Loucy (cell line): ENCODE data around the gene GRID1.

ENCODE experiments used
- H2AFZ ChIP-seq: fragments of 200-600 bp; sonication (generic); 2 replicates; pipeline ENCODE4 v1.6.0; 2016; ENCODE audit warnings: antibody characterized with exemption, mild to moderate bottlenecking, low read length, moderate library complexity
- H3F3A ChIP-seq: fragments of 200-600 bp; 2 replicates; pipeline ENCODE4 v1.6.0; 2016; ENCODE audit warnings: antibody characterized with exemption, low read depth, mild to moderate bottlenecking
- H3K27me3 ChIP-seq: fragments of 200-600 bp; sonication (generic); 2 replicates; pipeline ENCODE4 v1.6.1; 2014; ENCODE audit warnings: low read length, mild to moderate bottlenecking; ENCODE audit not compliant: insufficient read depth, poor library complexity, severe bottlenecking
- H3K36me3 ChIP-seq: fragments of 200-600 bp; sonication (generic); 2 replicates; pipeline ENCODE4 v1.6.1; 2016; ENCODE audit warnings: low read length; ENCODE audit not compliant: insufficient read depth
- H3K4me1 ChIP-seq: fragments of 200-600 bp; sonication (generic); 2 replicates; pipeline ENCODE4 v1.5.1; 2014; ENCODE audit warnings: low read length, mild to moderate bottlenecking; ENCODE audit not compliant: insufficient read depth, poor library complexity, severe bottlenecking
- H3K4me2 ChIP-seq: fragments of 200-600 bp; sonication (generic); 2 replicates; pipeline ENCODE4 v1.6.0; 2014; ENCODE audit warnings: antibody characterized with exemption, low read length, low read depth, mild to moderate bottlenecking; ENCODE audit not compliant: poor library complexity, severe bottlenecking
- H3K4me3 ChIP-seq: fragments of 200-600 bp; sonication (generic); 2 replicates; pipeline ENCODE4 v1.5.1; 2014; ENCODE audit warnings: low read length, mild to moderate bottlenecking, mixed read lengths; ENCODE audit not compliant: poor library complexity, severe bottlenecking
- H3K79me2 ChIP-seq: fragments of 200-600 bp; sonication (generic); 2 replicates; pipeline ENCODE4 v1.6.1; 2014; ENCODE audit warnings: low read length; ENCODE audit not compliant: insufficient read depth
- H3K9ac ChIP-seq: fragments of 200-600 bp; sonication (generic); 2 replicates; pipeline ENCODE4 v1.6.0; 2014; ENCODE audit warnings: mild to moderate bottlenecking, low read depth, low read length, moderate library complexity; ENCODE audit not compliant: poor library complexity, severe bottlenecking
- H3K9me2 ChIP-seq: fragments of 200-600 bp; sonication (generic); replicated peaks from 2 replicates; pipeline ENCODE4 v1.6.1; 2016; ENCODE audit warnings: low read depth, low read length, mixed read lengths
- H3K9me3 ChIP-seq: fragments of 200-600 bp; sonication (generic); 2 replicates; pipeline ENCODE4 v1.6.1; 2014; ENCODE audit warnings: mild to moderate bottlenecking, antibody characterized with exemption, low read length, low read depth; ENCODE audit not compliant: insufficient read depth
- H4K20me1 ChIP-seq: fragments of 200-600 bp; sonication (generic); 2 replicates; pipeline ENCODE4 v1.6.0; 2014; ENCODE audit warnings: antibody characterized with exemption, low read length, mild to moderate bottlenecking; ENCODE audit not compliant: insufficient read depth, poor library complexity, severe bottlenecking
- EZH2phosphoT487 ChIP-seq: fragments of 200-600 bp; IDR thresholded peaks from 2 replicates; pipeline ENCODE4 v1.6.1; 2018; ENCODE audit warnings: antibody characterized with exemption, mild to moderate bottlenecking, moderate library complexity, borderline replicate concordance
- TF ChIP-seq, protein P1 (sequence below): fragments of 200-600 bp; sonication (generic); conservative IDR thresholded peaks from 2 replicates; pipeline ENCODE4 v1.5.1; 2014; ENCODE audit warnings: mild to moderate bottlenecking, antibody characterized with exemption, low read length

GRID1 gene

GRCh38 chr10:86200867-86201266 is 165.7 kb downstream of the GRID1 start:
- Histone ChIP-seq H4K20me1 (no peaks in the 10 kb centered on the region), H3K36me3 (no peaks in the 10 kb centered on the region), H3K4me2 (no peak overlapping the region), H3K9ac (no peak overlapping the region), H3K79me2 (no peaks in the 10 kb centered on the region), H3K9me2 (no peaks in the 10 kb centered on the region), H3F3A (no peaks in the 10 kb centered on the region), H3K4me1 (no peaks in the 10 kb centered on the region), H3K4me3 (no peak overlapping the region), H3K27me3 (no peaks in the 10 kb centered on the region), H3K9me3 (no peaks in the 10 kb centered on the region), H2AFZ (no peak overlapping the region)
- TF ChIP-seq, protein P1, sequence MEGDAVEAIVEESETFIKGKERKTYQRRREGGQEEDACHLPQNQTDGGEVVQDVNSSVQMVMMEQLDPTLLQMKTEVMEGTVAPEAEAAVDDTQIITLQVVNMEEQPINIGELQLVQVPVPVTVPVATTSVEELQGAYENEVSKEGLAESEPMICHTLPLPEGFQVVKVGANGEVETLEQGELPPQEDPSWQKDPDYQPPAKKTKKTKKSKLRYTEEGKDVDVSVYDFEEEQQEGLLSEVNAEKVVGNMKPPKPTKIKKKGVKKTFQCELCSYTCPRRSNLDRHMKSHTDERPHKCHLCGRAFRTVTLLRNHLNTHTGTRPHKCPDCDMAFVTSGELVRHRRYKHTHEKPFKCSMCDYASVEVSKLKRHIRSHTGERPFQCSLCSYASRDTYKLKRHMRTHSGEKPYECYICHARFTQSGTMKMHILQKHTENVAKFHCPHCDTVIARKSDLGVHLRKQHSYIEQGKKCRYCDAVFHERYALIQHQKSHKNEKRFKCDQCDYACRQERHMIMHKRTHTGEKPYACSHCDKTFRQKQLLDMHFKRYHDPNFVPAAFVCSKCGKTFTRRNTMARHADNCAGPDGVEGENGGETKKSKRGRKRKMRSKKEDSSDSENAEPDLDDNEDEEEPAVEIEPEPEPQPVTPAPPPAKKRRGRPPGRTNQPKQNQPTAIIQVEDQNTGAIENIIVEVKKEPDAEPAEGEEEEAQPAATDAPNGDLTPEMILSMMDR = no peak
- TF ChIP-seq EZH2phosphoT487 = no peak

- H3K9ac ChIP-seq = no peak overlapping the region
- no peaks in the 10 kb centered on the region for H3K9me2 ChIP-seq
- no peak overlapping the region for H2AFZ ChIP-seq
- H3K4me2 ChIP-seq = no peak overlapping the region
- H3K27me3 ChIP-seq = no peaks in the 10 kb centered on the region
- no peak overlapping the region for H3K4me3 ChIP-seq
- H3K9me3 ChIP-seq = no peaks in the 10 kb centered on the region
- no peaks in the 10 kb centered on the region for H3K79me2 ChIP-seq
- no peaks in the 10 kb centered on the region for H3F3A ChIP-seq
- no peaks in the 10 kb centered on the region for H3K36me3 ChIP-seq
- no peaks in the 10 kb centered on the region for H3K4me1 ChIP-seq
- no peak for TF ChIP-seq EZH2phosphoT487
- TF ChIP-seq, protein P1 = no peak
- no peaks in the 10 kb centered on the region for H4K20me1 ChIP-seq
Observed at GRCh38 chr10:86200269-86200668, 166.3 kb downstream of the GRID1 start.

GRCh38 chr10:86199041-86199440 is 167.6 kb downstream of the GRID1 start:
- Histone ChIP-seq H3K36me3 (no peaks in the 10 kb centered on the region), H3K79me2 (no peaks in the 10 kb centered on the region), H3K4me2 (no peak overlapping the region), H3K9me3 (no peaks in the 10 kb centered on the region), H3F3A (no peaks in the 10 kb centered on the region), H4K20me1 (no peaks in the 10 kb centered on the region), H3K4me3 (no peak overlapping the region), H3K9me2 (no peaks in the 10 kb centered on the region), H2AFZ (no peak overlapping the region), H3K4me1 (no peaks in the 10 kb centered on the region), H3K9ac (no peak overlapping the region), H3K27me3 (no peaks in the 10 kb centered on the region)
- TF ChIP-seq EZH2phosphoT487 = no peak
- TF ChIP-seq, protein P1 = no peak
